Astrocyte (in vitro differentiated cells and primary cell): ENCODE measurements around the gene PDGFD. TPM values are rescaled to one million over a fixed set of nuclear protein-coding genes. Genes with fewer than 3 reads are reported as not detected.
A peak's percentile ranks its signal among the peaks of the same experiment; 100 is the strongest.

Experiments used
- DNase-seq: peaks from one replicate; pipeline ENCODE4 v3.0.0-alpha.2; 2010; ENCODE audit warnings: low read depth
- FAIRE-seq: peaks from 2 replicates; lab custom pipeline; 2011; peaks lifted over from hg19 to GRCh38; lab: Jason Lieb, UNC
- H2AFZ ChIP-seq: 2 replicates; pipeline ENCODE4 v1.6.0; 2012; ENCODE audit warnings: low read depth, low read length, inconsistent platforms
- H3K27ac ChIP-seq: 2 replicates; pipeline ENCODE4 v1.5.1; 2011; ENCODE audit warnings: low read depth, low read length, inconsistent platforms
- H3K27me3 ChIP-seq: 2 replicates; pipeline ENCODE4 v1.6.0; 2011; ENCODE audit warnings: low read length, inconsistent platforms; ENCODE audit not compliant: insufficient read depth
- H3K36me3 ChIP-seq: 2 replicates; pipeline ENCODE4 v1.5.1; 2011; ENCODE audit warnings: low read length, inconsistent platforms; ENCODE audit not compliant: insufficient read depth
- H3K4me1 ChIP-seq: 2 replicates; pipeline ENCODE4 v1.5.1; 2011; ENCODE audit warnings: low read length, inconsistent platforms; ENCODE audit not compliant: insufficient read depth
- H3K4me2 ChIP-seq: 2 replicates; pipeline ENCODE4 v1.6.0; 2012; ENCODE audit warnings: low read length, inconsistent platforms
- H3K4me3 ChIP-seq: 2 replicates; pipeline ENCODE4 v1.5.1; 2011; ENCODE audit warnings: low read depth, mild to moderate bottlenecking, low read length, inconsistent platforms; ENCODE audit not compliant: insufficient read depth
- H3K79me2 ChIP-seq: 2 replicates; pipeline ENCODE4 v1.6.0; 2012; ENCODE audit warnings: mild to moderate bottlenecking, low read length, inconsistent platforms; ENCODE audit not compliant: insufficient read depth
- H3K9ac ChIP-seq: 2 replicates; pipeline ENCODE4 v1.6.0; 2012; ENCODE audit warnings: mild to moderate bottlenecking, low read length, inconsistent platforms
- H3K9me3 ChIP-seq: 2 replicates; pipeline ENCODE4 v1.5.1; 2012; ENCODE audit warnings: low read depth, mild to moderate bottlenecking, low read length, inconsistent platforms; ENCODE audit not compliant: insufficient read depth
- H4K20me1 ChIP-seq: 2 replicates; pipeline ENCODE4 v1.6.0; 2012; ENCODE audit warnings: low read length, inconsistent platforms; ENCODE audit not compliant: insufficient read depth
- H3K27ac Mint-ChIP-seq: one replicate; pipeline ENCODE4 v1.8.0; 2021; ENCODE audit warnings: mild to moderate bottlenecking, mixed read lengths; ENCODE audit not compliant: unreplicated experiment
- H3K27me3 Mint-ChIP-seq: one replicate; pipeline ENCODE4 v1.8.0; 2021; ENCODE audit warnings: low read depth, mixed read lengths; ENCODE audit not compliant: unreplicated experiment
- H3K36me3 Mint-ChIP-seq: one replicate; pipeline ENCODE4 v1.8.0; 2021; ENCODE audit warnings: low read depth, mixed read lengths; ENCODE audit not compliant: unreplicated experiment
- H3K4me1 Mint-ChIP-seq: one replicate; pipeline ENCODE4 v1.8.0; 2021; ENCODE audit warnings: low read depth, mixed read lengths; ENCODE audit not compliant: unreplicated experiment
- H3K4me3 Mint-ChIP-seq: one replicate; pipeline ENCODE4 v1.8.0; 2021; ENCODE audit warnings: mild to moderate bottlenecking, moderate library complexity, mixed read lengths; ENCODE audit not compliant: unreplicated experiment
- H3K9me3 Mint-ChIP-seq: one replicate; pipeline ENCODE4 v1.8.0; 2021; ENCODE audit warnings: mild to moderate bottlenecking, mixed read lengths; ENCODE audit not compliant: unreplicated experiment
- EZH2 ChIP-seq: IDR thresholded peaks from 2 replicates; pipeline ENCODE4 v1.6.1; 2012; ENCODE audit warnings: mild to moderate bottlenecking, low read length, inconsistent platforms; ENCODE audit not compliant: insufficient read depth
- total RNA-seq: library from RNA; stranded (reverse); gene quantifications from 2 replicates; pipeline ENCODE4 v1.2.1, GENCODE V29; 2021
- TF ChIP-seq, protein P1 (sequence below): IDR thresholded peaks from 2 replicates; pipeline ENCODE4 v1.5.1; 2011; ENCODE audit warnings: low read depth, mild to moderate bottlenecking, inconsistent platforms, low read length, moderate library complexity; ENCODE audit not compliant: insufficient read depth

The PDGFD gene
- total RNA-seq, 1 donor from 2014 or later: 2.6 TPM

DNA sequence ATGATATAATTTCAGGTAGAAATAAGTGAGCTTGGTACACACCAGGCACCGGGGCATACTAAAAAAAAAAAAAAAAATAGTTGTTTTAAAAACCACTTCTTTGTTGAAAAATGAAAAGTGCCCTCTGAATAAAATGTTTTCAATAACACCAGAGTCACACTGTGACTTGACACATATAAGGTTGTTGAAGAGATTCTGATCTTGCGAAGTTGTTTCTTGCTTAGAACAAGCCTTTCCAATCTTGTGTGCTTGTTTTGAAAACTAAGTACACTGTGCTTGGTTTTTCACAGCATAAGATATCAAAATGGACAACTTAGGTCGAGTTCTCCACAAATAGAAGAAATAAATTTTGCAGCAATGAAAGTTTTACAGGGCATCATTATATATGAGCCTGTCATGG is 17.0 kb downstream of the PDGFD start:
- FAIRE-seq (no peak), DNase-seq (no peak)
- no peaks in the 10 kb centered on the region for H3K4me1 ChIP-seq
- H3K4me3 Mint-ChIP-seq: no peak overlapping the region
- no peak overlapping the region for H3K4me2 ChIP-seq
- no peaks in the 10 kb centered on the region for H3K9me3 Mint-ChIP-seq
- H2AFZ ChIP-seq: no peak overlapping the region
- no peak overlapping the region for H3K4me3 ChIP-seq
- H3K79me2 ChIP-seq: no peaks in the 10 kb centered on the region
- no peak overlapping the region for H3K27ac Mint-ChIP-seq
- no peaks in the 10 kb centered on the region for H3K36me3 ChIP-seq
- no peak overlapping the region for H3K9ac ChIP-seq
- no peaks in the 10 kb centered on the region for H3K27me3 ChIP-seq
- H3K9me3 ChIP-seq: no peaks in the 10 kb centered on the region
- TF ChIP-seq, protein P1, sequence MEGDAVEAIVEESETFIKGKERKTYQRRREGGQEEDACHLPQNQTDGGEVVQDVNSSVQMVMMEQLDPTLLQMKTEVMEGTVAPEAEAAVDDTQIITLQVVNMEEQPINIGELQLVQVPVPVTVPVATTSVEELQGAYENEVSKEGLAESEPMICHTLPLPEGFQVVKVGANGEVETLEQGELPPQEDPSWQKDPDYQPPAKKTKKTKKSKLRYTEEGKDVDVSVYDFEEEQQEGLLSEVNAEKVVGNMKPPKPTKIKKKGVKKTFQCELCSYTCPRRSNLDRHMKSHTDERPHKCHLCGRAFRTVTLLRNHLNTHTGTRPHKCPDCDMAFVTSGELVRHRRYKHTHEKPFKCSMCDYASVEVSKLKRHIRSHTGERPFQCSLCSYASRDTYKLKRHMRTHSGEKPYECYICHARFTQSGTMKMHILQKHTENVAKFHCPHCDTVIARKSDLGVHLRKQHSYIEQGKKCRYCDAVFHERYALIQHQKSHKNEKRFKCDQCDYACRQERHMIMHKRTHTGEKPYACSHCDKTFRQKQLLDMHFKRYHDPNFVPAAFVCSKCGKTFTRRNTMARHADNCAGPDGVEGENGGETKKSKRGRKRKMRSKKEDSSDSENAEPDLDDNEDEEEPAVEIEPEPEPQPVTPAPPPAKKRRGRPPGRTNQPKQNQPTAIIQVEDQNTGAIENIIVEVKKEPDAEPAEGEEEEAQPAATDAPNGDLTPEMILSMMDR: no peak
- no peak for TF ChIP-seq EZH2
- H3K36me3 Mint-ChIP-seq: peaks cover 1% of the 10 kb centered on the region
- no peaks in the 10 kb centered on the region for H3K4me1 Mint-ChIP-seq
- no peaks in the 10 kb centered on the region for H3K27me3 Mint-ChIP-seq
- H4K20me1 ChIP-seq: no peaks in the 10 kb centered on the region
- no peak overlapping the region for H3K27ac ChIP-seq

DNA sequence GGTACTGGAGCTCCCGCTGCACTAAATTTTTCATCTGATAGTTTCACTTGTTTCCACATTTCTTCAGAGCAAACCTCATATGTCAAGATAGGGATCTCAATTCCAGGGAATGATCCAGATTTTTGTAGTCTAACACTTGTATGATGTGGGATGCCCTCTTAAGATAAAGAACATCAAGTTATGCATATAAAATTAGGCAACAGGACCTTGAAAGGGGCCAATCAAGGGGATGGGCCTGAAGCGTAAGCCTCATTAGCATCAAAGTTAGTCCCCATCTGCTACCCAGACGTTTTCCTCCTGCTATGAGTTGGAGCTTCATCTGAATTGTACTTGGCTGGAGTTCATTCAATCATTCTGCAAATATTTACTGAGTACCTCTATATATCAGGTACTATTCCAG is 17.5 kb downstream of the PDGFD start:
- no peaks in the 10 kb centered on the region for H3K27me3 Mint-ChIP-seq
- no peaks in the 10 kb centered on the region for H3K36me3 ChIP-seq
- H3K79me2 ChIP-seq: no peaks in the 10 kb centered on the region
- H2AFZ ChIP-seq: no peak overlapping the region
- no peaks in the 10 kb centered on the region for H3K4me1 Mint-ChIP-seq
- H3K9me3 Mint-ChIP-seq: no peaks in the 10 kb centered on the region
- H3K27ac Mint-ChIP-seq: no peak overlapping the region
- no peak overlapping the region for H3K27ac ChIP-seq
- H3K9ac ChIP-seq: no peak overlapping the region
- peaks cover 1% of the 10 kb centered on the region for H3K36me3 Mint-ChIP-seq
- FAIRE-seq: no peak
- no peak overlapping the region for H3K4me2 ChIP-seq
- no peaks in the 10 kb centered on the region for H3K4me1 ChIP-seq
- TF ChIP-seq, protein P1: no peak
- no peak for TF ChIP-seq EZH2
- H3K4me3 ChIP-seq: no peak overlapping the region
- no peaks in the 10 kb centered on the region for H4K20me1 ChIP-seq
- H3K27me3 ChIP-seq: no peaks in the 10 kb centered on the region
- peak; percentile 90 for DNase-seq
- no peak overlapping the region for H3K4me3 Mint-ChIP-seq
- H3K9me3 ChIP-seq: no peaks in the 10 kb centered on the region

DNA sequence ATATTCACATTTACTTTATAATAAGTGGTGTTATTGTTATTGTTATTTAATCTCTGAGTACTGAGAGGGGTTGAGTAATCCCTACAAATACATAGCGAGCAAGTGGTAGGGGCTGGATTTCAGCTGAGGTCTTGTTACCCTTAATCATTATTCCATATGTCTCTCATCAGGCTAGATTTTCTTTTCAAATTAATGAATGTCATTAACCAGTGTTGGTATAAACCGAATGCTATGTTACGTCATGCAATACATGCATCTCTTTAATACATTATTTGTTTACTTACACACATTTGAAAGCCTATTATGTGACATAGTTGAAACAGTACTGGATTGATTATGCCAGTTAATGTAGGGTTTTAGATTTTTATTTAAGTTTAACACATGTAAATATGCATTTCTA is 18.9 kb downstream of the PDGFD start:
- H3K9me3 Mint-ChIP-seq: peaks cover 2% of the 10 kb centered on the region
- no peak for TF ChIP-seq EZH2
- TF ChIP-seq, protein P1: no peak
- H3K27me3 ChIP-seq: no peaks in the 10 kb centered on the region
- no peaks in the 10 kb centered on the region for H3K9me3 ChIP-seq
- no peaks in the 10 kb centered on the region for H3K4me1 Mint-ChIP-seq
- no peaks in the 10 kb centered on the region for H3K36me3 Mint-ChIP-seq
- H3K27me3 Mint-ChIP-seq: no peaks in the 10 kb centered on the region
- DNase-seq (no peak), FAIRE-seq (no peak)
- H2AFZ ChIP-seq: no peak overlapping the region
- no peak overlapping the region for H3K4me3 ChIP-seq
- no peak overlapping the region for H3K27ac Mint-ChIP-seq
- H3K4me3 Mint-ChIP-seq: no peak overlapping the region
- H3K4me2 ChIP-seq: no peak overlapping the region
- no peak overlapping the region for H3K9ac ChIP-seq
- no peaks in the 10 kb centered on the region for H3K79me2 ChIP-seq
- H3K27ac ChIP-seq: no peak overlapping the region
- no peaks in the 10 kb centered on the region for H3K36me3 ChIP-seq
- H3K4me1 ChIP-seq: no peaks in the 10 kb centered on the region
- H4K20me1 ChIP-seq: no peaks in the 10 kb centered on the region
